WERI-Rb-1 (cell line): ENCODE data around the gene RFC2.

Source experiments
- DNase-seq: peaks from one replicate; pipeline ENCODE4 v3.0.0-alpha.2; 2020
- H3K27ac ChIP-seq: fragments of 250-450 bp; sonication (Bioruptor Pico); 2 replicates; pipeline ENCODE4 v1.5.1; 2020; ENCODE audit warnings: mild to moderate bottlenecking, moderate library complexity
- H3K27me3 ChIP-seq: fragments of 250-450 bp; sonication (Bioruptor Pico); 2 replicates; pipeline ENCODE4 v1.5.1; 2021; ENCODE audit warnings: mild to moderate bottlenecking, low read depth, moderate library complexity; ENCODE audit not compliant: insufficient read depth, severe bottlenecking
- H3K36me3 ChIP-seq: fragments of 250-450 bp; sonication (Bioruptor Pico); 2 replicates; pipeline ENCODE4 v1.5.1; 2020; ENCODE audit warnings: mild to moderate bottlenecking, moderate library complexity
- H3K4me3 ChIP-seq: 2 replicates; pipeline ENCODE4 v1.5.1; 2011; ENCODE audit warnings: low read depth, mild to moderate bottlenecking, control low read depth, low read length
- H3K9me3 ChIP-seq: fragments of 250-450 bp; sonication (Bioruptor Pico); 2 replicates; pipeline ENCODE4 v1.5.1; 2021; ENCODE audit warnings: mild to moderate bottlenecking, moderate library complexity; ENCODE audit not compliant: severe bottlenecking
- TF ChIP-seq, protein P1 (sequence below): IDR thresholded peaks from 2 replicates; pipeline ENCODE4 v1.5.1; 2011; ENCODE audit warnings: low read depth, mild to moderate bottlenecking, control low read depth, inconsistent platforms, low read length

RFC2 gene

DNA sequence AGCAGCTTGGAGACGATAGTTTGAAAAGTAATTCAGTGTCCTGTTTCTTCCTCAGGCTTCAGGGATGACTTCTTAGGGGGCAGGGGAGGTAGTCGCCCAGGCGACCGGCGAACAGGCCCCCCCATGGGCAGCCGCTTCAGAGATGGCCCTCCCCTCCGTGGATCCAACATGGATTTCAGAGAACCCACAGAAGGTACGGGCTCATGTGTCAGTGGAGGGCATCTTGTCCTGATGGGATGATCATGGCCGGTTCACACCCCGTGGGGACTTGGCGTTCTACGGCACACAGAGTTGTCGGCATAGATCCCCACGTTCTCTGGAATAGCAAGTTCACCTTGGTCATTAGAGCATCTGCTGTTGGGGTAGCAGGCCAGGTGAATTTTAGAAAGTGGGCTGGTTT lies 59.5 kb downstream of the RFC2 start:
- TF ChIP-seq, protein P1, sequence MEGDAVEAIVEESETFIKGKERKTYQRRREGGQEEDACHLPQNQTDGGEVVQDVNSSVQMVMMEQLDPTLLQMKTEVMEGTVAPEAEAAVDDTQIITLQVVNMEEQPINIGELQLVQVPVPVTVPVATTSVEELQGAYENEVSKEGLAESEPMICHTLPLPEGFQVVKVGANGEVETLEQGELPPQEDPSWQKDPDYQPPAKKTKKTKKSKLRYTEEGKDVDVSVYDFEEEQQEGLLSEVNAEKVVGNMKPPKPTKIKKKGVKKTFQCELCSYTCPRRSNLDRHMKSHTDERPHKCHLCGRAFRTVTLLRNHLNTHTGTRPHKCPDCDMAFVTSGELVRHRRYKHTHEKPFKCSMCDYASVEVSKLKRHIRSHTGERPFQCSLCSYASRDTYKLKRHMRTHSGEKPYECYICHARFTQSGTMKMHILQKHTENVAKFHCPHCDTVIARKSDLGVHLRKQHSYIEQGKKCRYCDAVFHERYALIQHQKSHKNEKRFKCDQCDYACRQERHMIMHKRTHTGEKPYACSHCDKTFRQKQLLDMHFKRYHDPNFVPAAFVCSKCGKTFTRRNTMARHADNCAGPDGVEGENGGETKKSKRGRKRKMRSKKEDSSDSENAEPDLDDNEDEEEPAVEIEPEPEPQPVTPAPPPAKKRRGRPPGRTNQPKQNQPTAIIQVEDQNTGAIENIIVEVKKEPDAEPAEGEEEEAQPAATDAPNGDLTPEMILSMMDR, result no peak
- Histone ChIP-seq H3K36me3 (peaks cover 63% of the 10 kb centered on the region), H3K27me3 (no peaks in the 10 kb centered on the region), H3K9me3 (no peaks in the 10 kb centered on the region), H3K4me3 (no peak overlapping the region), H3K27ac (no peak overlapping the region)
- no peak for DNase-seq

DNA sequence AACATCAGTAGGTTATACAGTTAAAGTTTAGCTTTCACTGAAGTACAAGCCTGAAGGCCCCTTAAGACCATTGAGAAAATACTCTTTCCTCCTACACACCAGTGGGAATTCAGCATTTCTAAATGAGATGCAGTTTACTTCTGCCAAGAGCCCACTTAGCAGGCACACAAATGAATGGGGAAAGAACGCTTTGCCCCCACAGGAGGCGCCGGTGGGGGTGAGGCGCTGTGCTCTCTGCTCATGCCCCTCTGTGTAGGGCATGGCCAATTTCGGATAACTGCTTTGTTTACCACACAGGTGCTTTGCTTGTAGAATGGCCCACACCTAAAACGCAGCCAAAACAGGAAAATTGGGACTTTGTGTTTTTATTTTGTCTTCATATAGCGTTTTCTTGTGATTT lies 60.3 kb downstream of the RFC2 start:
- H3K27me3 ChIP-seq, result no peaks in the 10 kb centered on the region
- DNase-seq, result no peak
- TF ChIP-seq, protein P1, result no peak
- H3K36me3 ChIP-seq, result peaks cover 70% of the 10 kb centered on the region
- no peaks in the 10 kb centered on the region for H3K9me3 ChIP-seq
- H3K4me3 ChIP-seq, result no peak overlapping the region
- no peak overlapping the region for H3K27ac ChIP-seq

DNA sequence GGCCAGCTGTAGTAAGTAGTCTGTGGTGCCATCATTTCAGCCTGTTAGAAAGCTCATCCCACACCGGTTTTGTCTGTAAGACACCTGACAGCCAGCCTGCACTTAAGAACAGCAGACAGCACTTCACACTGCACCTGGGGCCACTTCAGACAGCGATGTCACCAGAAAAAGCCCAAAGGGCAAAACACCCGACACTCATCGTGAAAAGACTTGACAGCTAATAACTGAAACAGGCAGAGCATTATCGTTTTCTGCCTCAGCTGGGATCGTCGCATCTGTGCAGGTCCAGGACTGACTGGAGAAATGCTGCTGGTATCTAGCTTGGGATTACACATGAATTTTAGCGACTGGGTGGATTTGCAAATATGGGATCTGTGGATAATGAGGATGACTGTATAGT lies 61.1 kb downstream of the RFC2 start:
- H3K27me3 ChIP-seq, result no peaks in the 10 kb centered on the region
- no peak overlapping the region for H3K27ac ChIP-seq
- TF ChIP-seq, protein P1, result no peak
- peaks cover 79% of the 10 kb centered on the region for H3K36me3 ChIP-seq
- H3K9me3 ChIP-seq, result no peaks in the 10 kb centered on the region
- no peak overlapping the region for H3K4me3 ChIP-seq
- no peak for DNase-seq

DNA sequence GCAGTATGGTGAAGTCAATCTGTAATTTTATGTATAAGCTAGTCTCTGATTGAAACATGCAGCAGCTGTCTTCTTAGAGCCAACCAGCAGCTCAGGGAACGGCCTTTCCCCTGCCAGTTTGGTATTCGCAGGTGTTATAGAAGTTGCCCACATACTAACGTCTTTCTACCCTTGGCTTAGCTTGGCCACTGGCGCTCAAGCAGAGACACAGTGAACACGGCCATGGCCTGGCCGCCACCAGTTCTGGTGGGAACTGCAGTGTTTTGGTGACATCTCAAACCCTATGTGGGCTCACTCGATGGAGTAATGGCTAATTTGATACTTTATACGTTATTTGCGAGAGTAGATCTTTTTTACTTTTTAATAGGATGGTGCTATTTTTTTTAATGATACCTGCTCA lies 63.0 kb downstream of the RFC2 start:
- TF ChIP-seq, protein P1, result no peak
- DNase-seq, result no peak
- H3K9me3 ChIP-seq, result no peaks in the 10 kb centered on the region
- no peak overlapping the region for H3K27ac ChIP-seq
- peaks cover 84% of the 10 kb centered on the region for H3K36me3 ChIP-seq
- H3K4me3 ChIP-seq, result no peak overlapping the region
- H3K27me3 ChIP-seq, result no peaks in the 10 kb centered on the region

DNA sequence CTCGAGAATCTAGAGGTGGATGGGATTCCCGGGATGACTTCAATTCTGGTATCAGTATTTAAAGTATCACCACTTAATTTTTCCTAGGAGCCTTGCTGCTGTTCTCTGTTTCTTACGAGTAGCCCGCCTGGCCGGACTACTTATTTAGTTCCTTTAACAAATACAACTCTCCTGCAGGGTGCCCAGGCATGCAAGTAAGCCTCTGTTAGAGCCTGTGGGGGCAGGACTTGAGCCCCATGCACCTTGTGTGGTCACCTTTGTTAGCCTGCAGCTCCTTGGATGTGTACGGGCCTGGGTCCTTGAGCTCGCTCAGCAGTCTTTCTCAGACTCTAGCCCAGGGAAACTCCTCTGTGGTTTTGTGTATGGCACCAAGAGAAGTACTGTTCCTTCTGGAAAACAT lies 63.9 kb downstream of the RFC2 start:
- H3K27me3 ChIP-seq, result no peaks in the 10 kb centered on the region
- H3K27ac ChIP-seq, result no peak overlapping the region
- no peaks in the 10 kb centered on the region for H3K9me3 ChIP-seq
- peaks cover 89% of the 10 kb centered on the region for H3K36me3 ChIP-seq
- no peak overlapping the region for H3K4me3 ChIP-seq
- TF ChIP-seq, protein P1, result no peak
- DNase-seq, result no peak

DNA sequence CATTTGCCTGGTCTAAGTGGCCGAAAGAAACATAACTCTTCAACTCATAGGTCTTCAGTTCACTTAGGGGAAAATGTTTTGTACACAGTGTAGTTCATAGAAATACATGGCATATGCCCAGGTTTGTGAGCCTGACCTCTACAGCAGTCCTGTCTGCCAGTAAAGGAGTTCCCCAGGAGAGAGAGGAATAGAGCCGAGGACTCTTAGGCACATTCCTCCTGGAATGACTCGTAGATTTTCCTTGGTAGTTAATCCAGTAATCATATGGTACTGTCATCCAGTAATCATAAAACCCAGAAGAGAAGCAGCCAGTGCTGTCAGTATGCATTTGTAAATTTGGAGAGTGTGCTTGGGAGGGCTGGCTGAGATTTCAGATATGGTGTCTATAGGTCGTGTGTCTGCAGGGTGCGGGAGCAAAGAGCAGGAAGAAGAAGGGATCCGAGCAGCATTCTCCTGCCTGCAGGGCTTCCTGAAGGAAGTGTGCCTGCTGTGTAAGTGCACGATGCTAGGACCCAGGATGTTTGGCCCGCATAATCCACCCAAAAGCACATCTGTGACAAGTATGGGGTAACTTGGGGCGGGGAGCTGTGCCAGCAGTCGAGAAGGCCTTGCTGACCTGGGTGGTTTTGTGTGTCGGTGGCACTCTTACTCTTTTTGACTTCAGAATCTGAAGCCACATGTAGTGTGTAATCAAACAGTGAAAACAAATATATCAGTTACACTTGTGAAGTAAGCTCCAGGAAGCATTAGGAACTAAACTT lies 66.1 kb downstream of the RFC2 start:
- no peak for DNase-seq
- peaks cover 87% of the 10 kb centered on the region for H3K36me3 ChIP-seq
- TF ChIP-seq, protein P1, result no peak
- H3K4me3 ChIP-seq, result no peak overlapping the region
- H3K27me3 ChIP-seq, result no peaks in the 10 kb centered on the region
- H3K27ac ChIP-seq, result no peak overlapping the region
- H3K9me3 ChIP-seq, result no peaks in the 10 kb centered on the region
